RWPE1 (cell line): ENCODE results near the gene GARRE1.
"Not testable (repeated sequence)": the region's sequence is repeated elsewhere in the genome, so short reads cannot be mapped to it uniquely, and the experiment has no call there.

Experiments
- CTCF ChIA-PET: fragments of 350-600 bp; sonication (Branson Sonifier 250); formaldehyde crosslinking; extraction: SDS; loops from one replicate; lab custom pipeline; 2021; lab: Yijun Ruan, JAX
- POLR2A ChIA-PET: fragments of 400-600 bp; formaldehyde crosslinking; extraction: SDS; loops from one replicate; lab custom pipeline; 2020; ENCODE audit warnings: antibody characterized with exemption; ENCODE audit not compliant: low non-redundant PET; lab: Yijun Ruan, JAX
- DNase-seq: peaks from one replicate; pipeline ENCODE4 v3.0.0; 2012; ENCODE audit warnings: low spot score
- H3K27ac ChIP-seq: fragments of 450-650 bp; 2 replicates; pipeline ENCODE4 v1.5.1; 2017
- CTCF ChIP-seq: fragments of 450-650 bp; conservative IDR thresholded peaks from 2 replicates; pipeline ENCODE4 v1.5.1; 2017; ENCODE audit warnings: low read depth, mild to moderate bottlenecking

The GARRE1 gene

GRCh38 chr19:34246340-34246739 is 8.0 kb upstream of the GARRE1 start:
- POLR2A ChIA-PET, result interaction anchor here (1.2 kb wide), 1 partner anchor 113 kb away, joined by 15 read pairs; no protein-coding TSS in a partner anchor

DNA sequence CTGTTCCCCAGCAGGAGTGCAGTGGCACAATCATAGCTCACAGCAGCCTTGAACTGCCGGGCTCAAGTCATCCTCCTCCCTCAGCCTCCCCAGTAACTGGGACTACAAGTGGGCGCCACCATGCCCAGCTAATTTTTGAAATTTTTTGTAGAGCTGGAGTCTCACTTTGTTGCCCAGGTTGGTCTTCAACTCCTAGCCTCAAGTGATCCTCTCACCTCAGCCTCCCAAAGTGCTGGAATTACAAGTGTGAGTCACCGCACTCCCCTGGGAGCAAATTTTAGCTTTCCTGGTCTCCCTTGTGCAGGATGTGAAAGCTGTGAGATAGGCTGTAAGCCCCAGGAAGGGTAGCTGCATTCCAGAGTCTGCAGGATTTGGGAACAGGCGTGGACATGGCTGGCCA is 5.4 kb upstream of the GARRE1 start:
- no peak overlapping the region for H3K27ac ChIP-seq
- ChIA-PET CTCF (no interaction called here), POLR2A (no interaction called here)
- TF ChIP-seq CTCF, result no peak
- DNase-seq, result no peak

More at GRCh38 chr19:34246340-34246739, 8.0 kb upstream of the GARRE1 start:
- TF ChIP-seq CTCF, result no peak
- H3K27ac ChIP-seq, result no peak overlapping the region
- no peak for DNase-seq
- CTCF ChIA-PET, result no interaction called here

- not testable (repeated sequence) for H3K27ac ChIP-seq, DNase-seq
- ChIA-PET POLR2A (interaction anchor here (0.7 kb wide), 1 partner anchor 59 kb away, joined by 4 read pairs; no protein-coding TSS in a partner anchor), CTCF (interaction anchor here (0.7 kb wide), 1 partner anchor 93 kb away, joined by 3 read pairs; no protein-coding TSS in a partner anchor)
Measured at GRCh38 chr19:34253167-34253566, 1.2 kb upstream of the GARRE1 start.

DNA sequence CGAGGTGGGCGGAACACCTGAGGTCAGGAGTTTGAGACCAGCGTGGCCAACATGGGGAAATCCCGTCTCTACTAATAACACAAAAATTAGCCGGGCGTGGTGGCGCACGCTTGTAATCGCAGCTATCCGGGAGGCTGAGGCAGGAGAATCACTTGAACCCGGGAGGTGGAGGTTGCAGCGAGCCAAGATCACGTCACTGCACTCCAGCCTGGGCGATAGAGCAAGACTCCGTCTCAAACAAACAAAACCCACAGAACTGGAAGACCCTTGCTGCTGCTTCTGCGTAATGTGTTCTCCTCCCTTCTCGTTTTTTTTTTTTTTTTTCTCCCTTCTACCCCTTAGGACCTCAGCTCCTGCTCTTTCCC is 691 bp upstream of the GARRE1 start:
- DNase-seq, result not testable (repeated sequence)
- CTCF ChIA-PET, result interaction anchor here (0.6 kb wide), 1 partner anchor 104 kb away, joined by 3 read pairs; no protein-coding TSS in a partner anchor
- peak overlapping the region; percentile 81 for H3K27ac ChIP-seq
- POLR2A ChIA-PET, result interaction anchor here (0.7 kb wide), 1 partner anchor 59 kb away, joined by 4 read pairs; no protein-coding TSS in a partner anchor

DNA sequence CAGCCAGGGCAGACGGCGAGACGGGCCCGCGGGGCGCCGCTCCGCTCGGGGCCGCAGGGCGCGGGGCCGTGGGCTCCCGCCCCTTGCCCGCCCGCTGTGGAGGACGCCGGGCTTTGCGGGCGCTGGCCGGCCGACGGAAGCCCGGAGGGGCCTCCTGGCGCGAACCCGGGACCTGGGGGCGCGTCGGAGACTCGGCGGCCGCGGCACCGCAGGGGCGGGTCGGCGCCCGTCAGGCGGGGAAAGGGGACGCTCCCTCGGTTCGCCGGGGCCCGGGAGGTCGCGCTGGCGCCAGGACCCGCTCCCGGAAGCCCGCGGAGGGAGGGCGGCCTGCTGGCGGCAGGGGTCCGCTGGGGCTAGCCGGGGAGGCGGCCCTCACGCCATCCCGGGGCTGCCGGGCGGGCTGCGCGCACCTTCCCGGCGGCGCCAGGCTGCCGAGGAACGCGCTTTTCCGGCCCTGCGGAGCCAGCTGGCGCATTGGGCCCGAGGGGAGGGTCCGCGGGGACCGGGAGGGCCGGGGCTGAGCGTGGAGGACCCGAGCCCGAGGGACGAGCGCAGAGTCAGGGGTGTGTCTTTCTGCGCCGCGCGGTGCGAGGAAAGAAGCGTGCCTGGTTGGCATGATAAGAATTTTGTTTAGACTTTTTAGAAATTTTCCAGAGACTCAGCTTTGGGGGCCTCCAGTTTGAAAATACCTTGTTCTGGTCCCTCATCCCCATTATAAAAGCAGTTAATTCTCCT is 511 bp downstream of the GARRE1 start:
- no peak for TF ChIP-seq CTCF
- CTCF ChIA-PET, result no interaction called here
- peak; percentile 20 for DNase-seq
- H3K27ac ChIP-seq, result peak overlapping the region; percentile 81
- POLR2A ChIA-PET, result no interaction called here

DNA sequence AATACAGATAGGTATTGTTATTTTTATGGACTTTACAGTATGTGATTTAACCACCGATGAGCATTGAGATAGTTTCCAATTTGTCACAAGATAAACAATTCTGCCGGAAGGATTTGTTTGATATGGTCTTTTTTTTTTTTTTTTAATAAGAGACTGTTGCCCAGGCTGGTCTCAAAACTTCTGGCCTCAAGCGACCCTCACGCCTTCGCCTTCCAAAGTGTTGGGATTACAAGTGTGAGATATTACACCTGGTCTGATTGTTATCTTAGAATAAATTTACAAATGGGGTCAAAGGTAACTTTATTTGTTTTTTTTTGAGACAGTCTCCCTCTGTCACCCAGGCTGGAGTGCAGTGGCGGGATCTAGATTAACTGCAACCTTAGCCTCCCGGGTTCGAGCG is 1.2 kb downstream of the GARRE1 start:
- CTCF ChIA-PET, result no interaction called here
- TF ChIP-seq CTCF, result no peak
- POLR2A ChIA-PET, result no interaction called here
- H3K27ac ChIP-seq, result no peak overlapping the region
- no peak for DNase-seq

GRCh38 chr19:34256835-34257558 is 2.6 kb downstream of the GARRE1 start:
- POLR2A ChIA-PET, result no interaction called here
- DNase-seq, result no peak
- H3K27ac ChIP-seq, result no peak overlapping the region
- CTCF ChIA-PET, result interaction anchor here (0.6 to 1.1 kb wide), 2 partner anchors 46 to 81 kb away, joined by 3 to 4 read pairs; no protein-coding TSS in a partner anchor
- TF ChIP-seq CTCF, result no peak
